H1 (cell line): ENCODE measurements around the gene ST13. TPM values are rescaled to one million over a fixed set of nuclear protein-coding genes. Genes with fewer than 3 reads are reported as not detected.

Source experiments
- CTCF ChIA-PET: fragments of 300-600 bp; sonication (Branson Sonifier 250); formaldehyde crosslinking; loops from one replicate; lab custom pipeline; 2021; ENCODE audit not compliant: partially characterized antibody; lab: Charles Lee
- POLR2A ChIA-PET: fragments of 300-600 bp; sonication (Branson Sonifier 250); formaldehyde crosslinking; loops from one replicate; lab custom pipeline; 2021; ENCODE audit warnings: inconsistent platforms; ENCODE audit not compliant: partially characterized antibody; lab: Charles Lee
- DNase-seq, 2 experiments: peaks; one replicate each; pipeline versions ENCODE4 v3.0.0 to v3.0.0-alpha.2; 2010 to 2022; ENCODE audit warnings: low spot score in 2 of 2, low read depth in 1 of 2, mixed read lengths in 1 of 2
- FAIRE-seq: peaks from 2 replicates; lab custom pipeline; 2011; peaks lifted over from hg19 to GRCh38; lab: Jason Lieb, UNC
- H2AFZ ChIP-seq: 2 replicates; pipeline ENCODE4 v1.8.1; 2012; ENCODE audit warnings: low read length, inconsistent platforms
- H2AK5ac ChIP-seq: 2 replicates; pipeline ENCODE4 v1.6.1; 2013; ENCODE audit warnings: low read depth, low read length
- H2BK120ac ChIP-seq: replicated peaks from 2 replicates; pipeline ENCODE3; 2013; ENCODE audit warnings: low read depth, low read length, inconsistent platforms
- H2BK12ac ChIP-seq: 2 replicates; pipeline ENCODE4 v1.6.1; 2013; ENCODE audit warnings: low read depth, low read length
- H2BK15ac ChIP-seq: 2 replicates; pipeline ENCODE4 v1.6.1; 2013; ENCODE audit warnings: low read length
- H2BK20ac ChIP-seq: 2 replicates; pipeline ENCODE4 v1.6.1; 2013; ENCODE audit warnings: low read length
- H2BK5ac ChIP-seq: 2 replicates; pipeline ENCODE4 v1.6.1; 2013; ENCODE audit warnings: low read depth, low read length
- H3K14ac ChIP-seq: 2 replicates; pipeline ENCODE4 v1.6.1; 2013; ENCODE audit warnings: inconsistent platforms; ENCODE audit not compliant: insufficient read length
- H3K18ac ChIP-seq: 2 replicates; pipeline ENCODE4 v1.6.1; 2013; ENCODE audit warnings: low read length; ENCODE audit errors: extremely low read depth
- H3K23ac ChIP-seq: 2 replicates; pipeline ENCODE4 v1.6.1; 2013; ENCODE audit warnings: inconsistent platforms; ENCODE audit not compliant: insufficient read length
- H3K23me2 ChIP-seq: 2 replicates; pipeline ENCODE4 v1.6.1; 2013; ENCODE audit warnings: low read depth, low read length
- H3K27ac ChIP-seq: 2 replicates; pipeline ENCODE4 v1.6.1; 2011; ENCODE audit warnings: low read depth, low read length, inconsistent platforms
- H3K27me3 ChIP-seq, 4 experiments: replicated peaks in 1 of 4; 1 replicate in 1 of 4; 2 replicates in 3 of 4; pipeline versions ENCODE4 v1.6.1 to v1.8.1; 2011 to 2013; ENCODE audit warnings: low read length in 3 of 4, mild to moderate bottlenecking in 3 of 4, inconsistent platforms in 2 of 4, mixed read lengths in 2 of 4, moderate library complexity in 1 of 4; ENCODE audit not compliant: control insufficient read depth in 3 of 4, insufficient read depth in 3 of 4; ENCODE audit errors: extremely low read depth in 1 of 4
- H3K36me3 ChIP-seq, 4 experiments: 2 replicates each; pipeline versions ENCODE4 v1.6.1 to v1.8.1; 2011 to 2013; ENCODE audit warnings: mild to moderate bottlenecking in 4 of 4, low read length in 3 of 4, moderate library complexity in 2 of 4, control low read depth in 1 of 4, inconsistent platforms in 1 of 4; ENCODE audit not compliant: insufficient read depth in 4 of 4, control insufficient read depth in 2 of 4
- H3K4ac ChIP-seq: replicated peaks from 2 replicates; pipeline ENCODE3; 2013; ENCODE audit warnings: low read length, low read depth, mixed read lengths, inconsistent platforms; ENCODE audit not compliant: insufficient read length
- H3K4me1 ChIP-seq, 4 experiments: replicated peaks in 1 of 4; 1 replicate in 1 of 4; 2 replicates in 3 of 4; pipeline versions ENCODE4 v1.6.1 to v1.8.1; 2011 to 2013; ENCODE audit warnings: low read length in 3 of 4, inconsistent platforms in 2 of 4, mixed read lengths in 1 of 4; ENCODE audit not compliant: insufficient read depth in 4 of 4, control insufficient read depth in 3 of 4
- H3K4me2 ChIP-seq, 2 experiments: 2 replicates each; pipeline versions ENCODE4 v1.6.1 to v1.8.1; 2011 to 2013; ENCODE audit warnings: low read depth in 2 of 2, low read length in 2 of 2, control low read depth in 1 of 2, inconsistent platforms in 1 of 2, mild to moderate bottlenecking in 1 of 2; ENCODE audit not compliant: insufficient read depth in 1 of 2
- H3K4me3 ChIP-seq, 4 experiments: fragments of 200-600, 300-600 bp in 1 of 4; sonication (generic), shearing (Covaris generic), sonication (Bioruptor Twin) in 1 of 4; 2 replicates each; pipeline versions ENCODE4 v1.5.1 to v1.8.1; 2011 to 2016; ENCODE audit warnings: low read length in 4 of 4, low read depth in 3 of 4, control low read depth in 2 of 4, inconsistent platforms in 2 of 4, mild to moderate bottlenecking in 2 of 4, mixed read lengths in 1 of 4, moderate library complexity in 1 of 4; ENCODE audit not compliant: insufficient read depth in 2 of 4; ENCODE audit errors: extremely low read depth in 1 of 4
- H3K56ac ChIP-seq: replicated peaks from 2 replicates; pipeline ENCODE3; 2013; ENCODE audit warnings: low read depth, mild to moderate bottlenecking, mixed read lengths, low read length, inconsistent platforms; ENCODE audit not compliant: insufficient read length
- H3K79me1 ChIP-seq: 2 replicates; pipeline ENCODE4 v1.6.1; 2013; ENCODE audit warnings: low read depth, low read length, control low read depth
- H3K79me2 ChIP-seq, 2 experiments: 2 replicates each; pipeline versions ENCODE4 v1.6.1 to v1.8.1; 2012 to 2013; ENCODE audit warnings: low read length in 2 of 2, mild to moderate bottlenecking in 2 of 2, inconsistent platforms in 1 of 2; ENCODE audit not compliant: insufficient read depth in 2 of 2, control insufficient read depth in 1 of 2
- H3K9ac ChIP-seq, 4 experiments: replicated peaks in 1 of 4; 1 replicate in 1 of 4; 2 replicates in 3 of 4; pipeline versions ENCODE4 v1.6.1 to v1.8.1; 2011 to 2013; ENCODE audit warnings: low read depth in 3 of 4, low read length in 3 of 4, control low read depth in 2 of 4, mild to moderate bottlenecking in 2 of 4, moderate library complexity in 2 of 4, inconsistent platforms in 1 of 4; ENCODE audit errors: extremely low read depth in 1 of 4
- H3K9me3 ChIP-seq, 2 experiments: 2 replicates each; pipeline versions ENCODE4 v1.6.1 to v1.8.1; 2012 to 2013; ENCODE audit warnings: mild to moderate bottlenecking in 2 of 2, moderate library complexity in 2 of 2, control low read depth in 1 of 2, inconsistent platforms in 1 of 2, low read depth in 1 of 2, low read length in 1 of 2, mixed read lengths in 1 of 2; ENCODE audit not compliant: insufficient read depth in 2 of 2
- H4K20me1 ChIP-seq, 2 experiments: replicated peaks in 1 of 2; 2 replicates each; pipeline versions ENCODE3 to v1.8.1; 2011 to 2013; ENCODE audit warnings: inconsistent platforms in 2 of 2, low read length in 2 of 2, mild to moderate bottlenecking in 1 of 2; ENCODE audit not compliant: insufficient read depth in 2 of 2, control insufficient read depth in 1 of 2
- H4K5ac ChIP-seq: 2 replicates; pipeline ENCODE4 v1.6.1; 2013; ENCODE audit warnings: low read length, low read depth, mixed read lengths, inconsistent platforms; ENCODE audit not compliant: insufficient read length
- H4K8ac ChIP-seq: 2 replicates; pipeline ENCODE4 v1.8.0; 2013; ENCODE audit warnings: mild to moderate bottlenecking, moderate library complexity, low read length, inconsistent platforms; ENCODE audit not compliant: insufficient read depth; ENCODE audit errors: extremely low read depth
- H4K91ac ChIP-seq: replicated peaks from 2 replicates; pipeline ENCODE3; 2013; ENCODE audit warnings: low read length, mixed read lengths, inconsistent platforms; ENCODE audit not compliant: insufficient read length
- CBX5 ChIP-seq: fragments of 300-800, 300-1000 bp; sonication (generic); IDR thresholded peaks from 2 replicates; pipeline ENCODE4 v1.7.1; 2016; ENCODE audit warnings: antibody characterized with exemption, low read length, low read depth
- HDAC2 ChIP-seq, 2 experiments: fragments of 300-600 bp in 1 of 2; sonication (generic) in 1 of 2; IDR thresholded peaks; 2 replicates each; pipeline ENCODE4 v1.6.1; 2011 to 2012; ENCODE audit warnings: low read depth in 2 of 2, low read length in 2 of 2, mild to moderate bottlenecking in 2 of 2, moderate library complexity in 2 of 2, borderline replicate concordance in 1 of 2, inconsistent platforms in 1 of 2
- MAX ChIP-seq: IDR thresholded peaks from 2 replicates; pipeline ENCODE4 v1.6.1; 2012; ENCODE audit warnings: inconsistent platforms
- POU5F1 ChIP-seq: IDR thresholded peaks from 2 replicates; pipeline ENCODE4 v1.6.1; 2011; ENCODE audit warnings: low read depth, mild to moderate bottlenecking, low read length, moderate library complexity
- RXRA ChIP-seq: IDR thresholded peaks from 2 replicates; pipeline ENCODE4 v1.6.1; 2011; ENCODE audit warnings: low read depth, mild to moderate bottlenecking, low read length, moderate library complexity; ENCODE audit not compliant: insufficient read depth
- TEAD4 ChIP-seq: IDR thresholded peaks from 2 replicates; pipeline ENCODE4 v1.6.1; 2012; ENCODE audit warnings: low read depth, low read length, inconsistent platforms, mixed read lengths
- WGBS, 2 experiments: shearing (Covaris generic) in 1 of 2; methylation state at CpG; one replicate each; pipeline versions ENCODE4 v1.1.6 to v1.1.7; 2013 to 2015; ENCODE audit warnings: low lambda C conversion rate in 2 of 2, mixed read lengths in 2 of 2, inconsistent platforms in 1 of 2, low coverage in 1 of 2, missing lambda C conversion rate in 1 of 2; ENCODE audit not compliant: insufficient replicate concordance in 2 of 2, insufficient coverage in 1 of 2, insufficient read length in 1 of 2; ENCODE audit errors: extremely low coverage in 1 of 2, missing lambda C conversion rate in 1 of 2; 5-methylcytosine and 5-hydroxymethylcytosine counted together
- polyA plus RNA-seq, 7 experiments: library from polyadenylated mRNA; depleted of rRNA in 3 of 7; stranded (reverse) in 5 of 7; unstranded in 2 of 7; fragments of >200 nt in 5 of 7; fragments of 200-250 nt in 2 of 7; gene quantifications; 1 replicate in 5 of 7; 2 replicates in 1 of 7; 4 replicates in 1 of 7; pipeline versions ENCODE4 v1.2.1 to v1.2.3, GENCODE V29; 2011 to 2013; ENCODE audit warnings: missing spikeins in 2 of 7, mixed read lengths in 2 of 7
- total RNA-seq: library from RNA; stranded (reverse); fragmentation: NEBNext Ultra II Directional; extraction: Animal tissue kit (Norgen Biotek cat#: 25700); gene quantifications from 2 replicates; pipeline ENCODE4 v1.2.1, GENCODE V29; 2021

ST13 gene
- total and polyA plus RNA-seq, 2 of the 8 experiments (the other 6 are each of a cell fraction or from before 2014, with no cell fraction given): 52.0 to 305 TPM

GRCh38 chr22:40782521-40782920, 73.9 kb downstream of the ST13 start:
- WGBS, 2 experiments: 94% methylated on average over 3 of the region's 3 CpGs; no CpG with 5 or more reads in 1 of the 2 experiments
- no peak overlapping the region for H2AK5ac ChIP-seq
- no peaks in the 10 kb centered on the region for H3K27me3 ChIP-seq
- no peaks in the 10 kb centered on the region for H3K4me1 ChIP-seq
- DNase-seq (no peak), FAIRE-seq (no peak)
- no peak overlapping the region for H3K9ac ChIP-seq
- POLR2A ChIA-PET: interaction anchor here (1.2 kb wide), 1 partner anchor 38 kb away, joined by 4 read pairs; no protein-coding TSS in a partner anchor
- no peak overlapping the region for H4K91ac ChIP-seq
- no peak overlapping the region for H2BK20ac ChIP-seq
- CTCF ChIA-PET: no interaction called here
- H3K4me2 ChIP-seq: no peak overlapping the region
- no peak overlapping the region for H2AFZ ChIP-seq
- H3K79me2 ChIP-seq: no peaks in the 10 kb centered on the region
- no peak overlapping the region for H2BK12ac ChIP-seq
- H3K23me2 ChIP-seq: no peaks in the 10 kb centered on the region
- peaks cover 2% of the 10 kb centered on the region; the same call in 1 of the 2 replicates for H3K79me1 ChIP-seq
- no peak overlapping the region for H3K4ac ChIP-seq
- H3K27ac ChIP-seq: no peak overlapping the region
- H4K20me1 ChIP-seq: no peaks in the 10 kb centered on the region
- no peak overlapping the region for H4K5ac ChIP-seq
- H3K56ac ChIP-seq: no peak overlapping the region
- H2BK15ac ChIP-seq: no peak overlapping the region
- H4K8ac ChIP-seq: no peak overlapping the region
- H3K23ac ChIP-seq: no peak overlapping the region
- no peak overlapping the region for H2BK5ac ChIP-seq
- peaks cover 0 to 18% (median 7%) of the 10 kb centered on the region in 4 experiments; a peak in 6 of 8 replicates for H3K36me3 ChIP-seq
- no peaks in the 10 kb centered on the region for H3K9me3 ChIP-seq
- no peak overlapping the region for H2BK120ac ChIP-seq
- no peak overlapping the region for H3K4me3 ChIP-seq
- no peak overlapping the region for H3K14ac ChIP-seq
- no peak overlapping the region for H3K18ac ChIP-seq
- TF ChIP-seq HDAC2 (IDR thresholded peaks at IDR 0.05; ENCODE audit: borderline replicate concordance in 1 of 2, low read depth in 2 of 2, low read length in 2 of 2) (no peak), RXRA (no peak), CBX5 (no peak), POU5F1 (no peak), TEAD4 (no peak), MAX (no peak)
